Left lobe of liver (tissue), 2 donors: Measurements from ENCODE around the gene FAM240B. TPM values are rescaled to one million over a fixed set of nuclear protein-coding genes. Genes with fewer than 3 reads are reported as not detected.

ENCODE experiments used
- ATAC-seq: fragments of 200-7000 bp; cut with Tn5 transposase; one replicate; pipeline ENCODE4 v1.9.1; 2020; ENCODE audit warnings: mild to moderate bottlenecking, moderate library complexity
- DNase-seq: peaks from one replicate; pipeline ENCODE4 v3.0.0-alpha.2; 2020; ENCODE audit warnings: low spot score
- total RNA-seq: library from RNA; stranded (reverse); gene quantifications from one replicate; pipeline ENCODE4 v1.2.1, GENCODE V29; 2021
- donor health status: DM: no; HTN: no; CAD: no; lungs with moderate emphysema.
- donor health status: DM: no; HTN: yes; CAD: no.

Gene FAM240B
- not detected for total RNA-seq

DNA sequence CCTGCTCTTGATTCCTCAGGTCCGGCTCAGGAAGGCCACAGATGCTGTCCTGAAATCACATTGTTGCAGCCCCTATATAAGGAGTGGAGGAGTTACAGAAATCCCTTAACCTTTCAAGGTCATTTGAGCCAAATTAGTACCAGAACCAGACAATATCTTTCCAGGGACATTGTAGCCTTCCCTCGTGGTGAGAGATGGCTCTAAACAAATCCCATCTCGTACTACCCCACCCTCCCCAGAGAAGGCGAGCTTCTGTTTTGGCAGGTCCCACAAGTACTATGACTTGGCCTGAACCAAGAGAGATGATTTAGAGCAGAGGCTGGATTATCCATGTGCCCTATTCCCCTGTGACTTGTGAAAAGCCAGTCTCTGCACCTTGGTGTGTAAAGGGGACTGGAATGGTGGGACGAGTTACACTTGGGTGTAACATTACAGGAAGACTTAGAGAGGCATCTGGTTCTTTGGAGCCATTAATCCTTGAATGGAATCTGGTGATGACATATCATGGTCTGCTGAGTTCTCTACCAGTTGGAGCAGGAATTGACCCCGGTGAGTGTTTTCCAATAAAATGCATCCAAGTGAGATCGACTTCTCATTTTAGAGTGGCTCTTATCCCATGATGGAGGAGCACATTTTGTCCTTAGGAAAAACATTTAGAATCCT, at the start of gene FAM240B:
FAM240B (minus strand) TSS at position 51 of the 663 bp plus-strand sequence. CDS start 16,134 bp downstream, outside the sequence.
- ATAC-seq (no peak), DNase-seq (no peak)

DNA sequence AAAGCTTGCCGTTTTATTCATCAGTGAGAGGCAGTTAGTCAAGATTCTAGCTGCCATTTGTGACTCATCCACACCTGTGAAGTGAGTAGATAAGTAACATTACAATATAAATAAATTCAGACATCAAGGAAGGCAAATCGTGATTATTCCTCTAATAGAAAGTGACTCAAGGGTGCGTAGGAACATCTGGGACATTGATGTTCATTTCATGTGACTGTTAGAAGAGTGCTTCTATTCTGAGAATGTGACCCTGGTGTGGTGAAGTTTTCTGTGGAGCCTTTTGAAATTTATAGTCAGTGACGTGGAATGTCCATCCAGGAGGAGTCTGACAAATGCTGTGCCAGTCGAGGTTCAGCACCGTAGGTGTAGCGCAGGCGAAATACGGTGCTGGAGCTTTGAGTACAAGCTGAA, 48.4 kb upstream of the FAM240B start:
- DNase-seq (no peak), ATAC-seq (no peak)

DNA sequence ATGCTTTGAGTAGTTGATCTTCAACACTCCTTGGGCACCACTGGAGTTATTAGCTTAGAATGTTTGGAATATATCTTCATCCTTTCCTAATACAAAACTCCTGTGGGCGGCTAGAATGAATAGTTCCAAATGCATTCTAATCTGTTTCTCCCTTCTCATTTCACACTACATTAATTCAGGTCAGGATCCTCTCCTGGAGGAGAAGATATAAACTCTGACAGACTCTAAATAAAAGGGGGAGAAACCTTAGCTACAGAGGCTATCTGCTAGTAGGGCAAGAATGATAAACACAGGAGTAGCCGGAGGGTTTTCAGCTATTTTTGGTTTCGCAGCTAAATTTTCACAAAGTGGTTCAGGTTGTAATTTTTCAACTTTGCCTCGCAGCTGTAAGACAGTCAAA, 45.2 kb upstream of the FAM240B start:
- no peak for DNase-seq
- no peak for ATAC-seq

DNA sequence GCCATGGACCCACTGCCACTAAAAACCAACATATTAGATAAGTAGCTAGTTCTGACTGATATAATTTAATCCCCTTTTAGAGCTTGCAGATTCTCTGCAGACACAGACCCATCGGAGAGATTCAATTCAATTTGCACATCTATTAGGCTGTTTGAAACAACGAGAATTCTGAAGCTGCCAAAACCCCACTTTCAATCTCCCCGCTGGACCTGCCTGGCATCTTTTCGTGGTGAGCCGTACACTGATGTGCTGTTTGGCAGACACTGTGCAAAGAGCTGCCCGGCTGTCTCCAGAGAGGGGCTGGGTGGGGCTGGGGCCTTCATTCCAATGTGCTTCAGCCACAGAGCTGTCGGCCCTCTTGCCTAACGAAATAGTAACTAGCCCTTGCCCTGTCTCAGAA, 42.1 kb upstream of the FAM240B start:
- ATAC-seq (no peak), DNase-seq (no peak)

DNA sequence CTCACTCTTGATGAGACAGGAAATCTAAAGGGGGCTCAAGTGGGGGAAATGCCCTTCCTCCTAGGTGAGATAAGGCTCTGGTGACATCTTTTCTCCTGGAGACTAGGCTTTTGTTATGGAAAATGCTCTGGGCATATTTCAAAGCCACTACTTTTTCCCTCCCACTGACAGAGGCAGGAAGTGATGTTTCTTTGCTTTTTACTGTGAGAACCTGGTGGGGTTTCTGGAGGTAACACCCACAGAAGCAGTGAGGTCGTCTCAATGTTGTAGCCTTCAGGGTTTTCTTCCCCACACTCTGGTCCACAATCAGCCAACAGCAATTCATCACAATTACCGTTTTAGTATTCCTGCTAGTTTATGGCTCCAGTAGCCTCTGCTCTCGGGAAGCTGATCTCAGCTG, 41.4 kb upstream of the FAM240B start:
- no peak for DNase-seq
- no peak for ATAC-seq

DNA sequence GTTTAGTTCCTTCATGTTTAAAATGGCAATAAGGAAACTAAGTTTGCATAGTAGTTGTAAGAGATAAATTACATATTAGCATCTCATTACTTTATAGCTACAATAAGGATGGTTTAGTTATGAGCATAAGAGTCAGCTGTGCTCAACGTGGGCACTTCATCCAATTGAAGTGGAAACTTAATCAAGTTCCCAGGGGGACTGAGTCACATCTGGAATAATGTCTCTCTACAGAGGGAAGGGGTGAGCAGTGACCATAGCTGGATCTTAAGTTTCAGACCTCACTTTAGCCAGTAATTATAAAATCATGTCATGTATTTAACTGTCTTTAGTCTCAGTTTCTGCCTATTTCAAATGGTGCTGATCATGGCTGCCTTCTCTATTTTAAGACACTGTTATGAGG, 36.8 kb upstream of the FAM240B start:
- DNase-seq (no peak), ATAC-seq (no peak)

DNA sequence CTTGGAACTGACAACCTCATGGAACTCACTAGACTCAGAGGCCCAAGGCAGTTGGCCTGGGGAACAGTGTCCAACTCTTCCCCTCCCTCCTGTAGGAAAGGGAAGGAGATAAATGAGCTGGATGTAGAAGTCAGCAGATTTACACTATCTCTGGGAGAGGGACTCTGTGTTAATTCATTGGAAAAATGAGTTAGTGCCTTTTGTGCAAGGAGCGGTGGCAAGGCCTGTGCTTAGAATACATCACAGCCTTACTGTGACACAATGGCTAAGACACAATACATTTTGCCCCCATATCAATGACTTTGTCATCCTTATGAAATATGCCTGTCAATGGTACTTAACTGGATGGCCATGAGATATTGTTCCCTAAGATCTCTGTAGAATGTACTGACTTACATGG, 28.0 kb upstream of the FAM240B start:
- no peak for DNase-seq
- no peak for ATAC-seq

DNA sequence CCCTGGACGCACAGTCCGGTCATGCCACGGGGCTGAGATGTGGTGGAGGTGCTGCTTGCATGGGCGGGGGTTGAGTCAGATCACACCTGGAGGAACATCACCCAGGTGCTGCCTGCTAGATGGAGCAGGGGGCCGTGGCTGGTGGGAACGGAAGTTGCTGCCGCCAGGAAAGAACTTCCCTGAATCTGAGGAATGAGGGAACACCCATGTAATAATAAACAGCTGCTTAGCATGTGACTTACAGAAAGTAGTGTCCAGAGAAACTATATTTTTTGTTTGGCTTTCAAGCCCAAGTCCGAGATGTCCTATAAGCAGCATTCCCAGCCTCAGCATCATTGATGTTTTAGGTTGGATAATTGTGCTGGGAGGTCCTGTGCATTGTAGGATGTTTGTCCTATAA, 27.1 kb upstream of the FAM240B start:
- DNase-seq (no peak), ATAC-seq (no peak)

DNA sequence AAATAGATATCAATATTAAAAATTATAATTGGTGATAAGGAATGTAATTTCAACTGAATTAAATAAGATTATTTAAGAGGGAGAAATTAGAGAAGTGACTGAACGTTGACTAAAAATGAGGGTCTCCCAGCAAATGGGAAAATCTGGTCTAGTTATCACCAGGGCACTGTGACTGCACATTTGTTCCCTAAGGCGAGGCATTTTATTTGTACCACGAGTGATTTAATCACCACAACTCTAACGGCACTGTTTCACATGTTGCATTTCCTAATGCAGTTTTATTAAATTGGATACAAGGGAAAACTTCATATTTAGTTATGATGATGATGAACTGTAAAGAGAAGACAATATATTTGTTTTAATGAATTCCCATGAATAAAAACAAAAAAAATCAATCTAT, 26.4 kb upstream of the FAM240B start:
- DNase-seq (no peak), ATAC-seq (no peak)

DNA sequence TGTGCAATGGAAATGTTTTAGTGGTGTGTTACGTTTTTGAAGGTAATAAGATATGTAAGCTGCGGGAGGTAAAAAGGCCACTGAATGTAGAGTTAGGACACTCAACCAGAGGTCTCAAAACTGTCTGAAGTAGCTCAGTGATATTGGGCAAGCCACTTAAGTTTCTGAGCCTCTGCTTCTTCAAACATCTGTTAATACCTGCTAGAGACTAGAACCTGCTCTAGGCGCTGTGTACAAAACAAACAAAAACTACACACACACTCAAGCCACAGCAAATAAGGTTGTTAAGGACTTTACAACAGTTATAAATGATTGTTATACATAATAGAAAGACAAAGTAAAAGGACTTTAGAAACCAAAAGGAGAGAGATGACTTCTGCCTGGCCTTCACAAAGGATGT, 24.6 kb upstream of the FAM240B start:
- ATAC-seq: no peak

DNA sequence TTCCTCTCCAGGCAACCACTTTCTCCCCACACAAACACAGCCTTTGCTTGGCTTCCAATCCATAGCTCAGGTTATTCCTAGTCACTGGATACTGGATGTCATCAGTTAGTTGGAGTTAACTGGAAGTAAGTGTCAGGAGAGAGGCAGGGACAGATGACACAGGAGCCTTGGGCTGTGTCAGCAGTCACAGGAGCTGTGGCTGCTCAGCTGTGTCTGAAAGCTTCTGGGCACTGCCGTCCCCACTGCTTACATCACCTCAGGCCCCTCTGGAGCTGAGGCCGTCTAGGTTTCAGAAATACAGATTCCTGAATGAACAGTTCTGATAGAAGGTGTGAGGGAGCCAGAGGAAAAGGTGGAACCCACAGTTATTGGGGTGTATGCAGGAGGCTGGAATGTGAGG, 17.3 kb upstream of the FAM240B start:
- ATAC-seq: no peak
- DNase-seq: no peak

More for the DNA sequence above, 24.6 kb upstream of the FAM240B start:
- DNase-seq: no peak

DNA sequence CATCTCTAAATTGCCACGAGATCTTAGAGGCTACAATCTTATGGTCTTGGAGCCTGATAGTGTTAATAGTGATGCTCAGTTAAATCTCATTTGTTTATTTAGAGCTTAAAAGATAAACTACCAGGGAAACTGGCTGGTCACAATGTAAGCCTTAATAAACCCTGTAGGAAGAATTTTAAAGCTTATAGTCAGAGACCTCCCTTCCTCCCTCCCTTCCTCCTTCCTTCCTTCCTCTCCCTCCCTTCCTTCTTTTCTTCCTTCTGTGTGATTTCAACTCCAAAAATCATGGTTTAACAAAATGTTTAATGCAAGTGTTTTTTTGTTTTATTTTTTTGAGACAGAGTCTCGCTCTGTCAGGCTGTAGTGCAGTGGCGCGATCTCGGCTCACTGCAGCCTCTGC, 14.9 kb upstream of the FAM240B start:
- DNase-seq: no peak
- no peak for ATAC-seq

DNA sequence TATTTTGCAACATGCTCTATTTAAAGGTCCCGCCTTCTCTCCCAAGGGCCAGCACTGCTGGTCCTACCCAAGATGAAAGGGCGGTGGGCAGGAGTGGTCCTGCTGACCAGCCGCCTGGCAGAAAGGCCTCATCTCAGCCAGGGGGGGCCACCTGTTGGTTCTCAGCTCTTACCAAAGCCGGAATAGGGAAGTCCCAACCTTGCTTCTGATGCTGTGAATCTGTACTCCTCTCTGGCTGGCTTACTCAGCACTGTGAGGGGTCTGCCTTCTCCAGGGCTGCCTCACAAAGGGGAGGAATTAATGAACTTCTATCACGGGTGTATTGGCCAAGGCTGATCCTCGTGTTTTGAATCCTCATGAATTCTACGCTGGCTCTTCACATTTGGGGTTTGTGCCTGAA, 13.6 kb upstream of the FAM240B start:
- no peak for DNase-seq
- ATAC-seq: no peak

DNA sequence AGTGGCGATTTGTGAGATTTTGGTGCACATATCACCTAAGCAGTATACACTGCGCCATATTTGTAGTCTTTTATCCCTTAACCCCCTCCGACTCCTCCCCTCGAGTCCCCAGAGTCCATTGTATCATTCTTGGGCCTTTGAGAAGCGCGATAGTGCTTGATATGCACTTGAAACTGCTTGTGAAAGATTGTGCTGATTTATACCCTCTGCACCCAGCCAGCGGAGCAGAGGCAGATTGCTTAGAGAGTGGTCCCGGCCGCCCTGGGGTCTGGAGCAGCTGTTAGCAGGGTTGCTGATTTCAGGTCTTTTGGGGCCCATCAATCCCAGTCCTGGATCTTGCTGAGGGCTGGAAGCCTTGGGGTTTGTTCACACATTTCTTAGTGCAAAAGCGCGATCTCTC, 13.0 kb upstream of the FAM240B start:
- ATAC-seq (no peak), DNase-seq (no peak)

DNA sequence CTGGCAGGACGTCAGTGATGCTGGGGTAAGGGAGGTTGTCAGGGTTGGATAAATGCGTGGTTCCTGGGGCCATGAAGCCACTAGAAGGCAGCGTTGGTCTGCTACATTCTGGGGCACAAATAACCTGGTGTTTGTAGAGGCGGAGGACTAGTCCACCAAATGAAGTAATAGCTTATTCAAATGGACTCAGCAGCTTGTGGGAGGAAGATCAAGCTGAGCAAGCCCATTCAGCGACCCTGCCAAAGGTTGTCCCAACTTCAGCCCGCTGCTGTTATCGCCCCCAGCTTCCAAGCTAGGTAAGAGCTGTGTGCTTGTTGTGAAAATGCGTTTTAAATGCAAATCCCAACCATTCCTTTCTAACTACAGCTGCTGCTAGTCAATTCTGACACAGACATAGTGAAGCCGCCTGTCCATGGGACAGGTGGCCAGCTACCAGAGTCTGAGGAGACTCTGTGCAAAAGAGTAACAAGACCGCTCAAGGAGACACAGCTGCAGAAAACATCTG, 7.6 kb upstream of the FAM240B start:
- ATAC-seq: peak; percentile 76
- DNase-seq: no peak

DNA sequence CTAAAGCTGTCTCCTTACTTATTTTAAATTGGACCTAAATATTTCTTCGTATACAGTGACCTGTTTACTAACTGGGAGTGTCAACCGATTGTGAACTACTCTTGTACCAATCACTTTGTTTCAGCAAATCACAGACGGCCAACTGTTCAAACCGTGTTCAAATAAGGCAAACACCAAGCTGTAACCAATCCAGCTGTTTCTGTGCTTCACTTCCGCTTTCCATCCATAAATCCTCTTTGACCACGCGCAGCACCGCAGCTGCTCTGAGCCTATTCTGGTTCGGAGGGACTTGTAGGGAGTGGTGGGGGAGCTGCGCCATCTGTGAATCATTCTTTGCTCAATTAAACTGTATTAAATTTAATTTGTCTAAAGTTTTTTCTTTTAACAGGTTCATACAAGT, 4.8 kb upstream of the FAM240B start:
- ATAC-seq (no peak), DNase-seq (no peak)

DNA sequence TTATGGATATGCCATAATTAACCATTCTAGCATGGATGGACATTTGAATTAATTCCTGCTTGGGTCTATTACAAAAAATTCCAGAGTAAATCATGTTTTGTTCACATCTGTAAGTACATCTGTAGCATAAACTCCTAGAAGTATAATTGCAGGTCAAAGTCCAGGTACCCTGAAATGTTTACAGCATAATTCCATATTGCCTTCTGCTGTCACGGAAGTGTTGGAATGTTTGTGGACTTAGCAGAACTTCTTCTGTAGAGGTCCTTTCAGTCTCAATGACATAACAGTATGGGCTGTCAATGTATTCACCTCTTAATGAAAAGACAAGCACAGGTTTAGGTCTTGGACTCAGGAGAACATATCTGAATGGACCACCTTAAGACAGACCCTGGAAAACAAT, 1.8 kb downstream of the FAM240B start:
- ATAC-seq (no peak), DNase-seq (no peak)

DNA sequence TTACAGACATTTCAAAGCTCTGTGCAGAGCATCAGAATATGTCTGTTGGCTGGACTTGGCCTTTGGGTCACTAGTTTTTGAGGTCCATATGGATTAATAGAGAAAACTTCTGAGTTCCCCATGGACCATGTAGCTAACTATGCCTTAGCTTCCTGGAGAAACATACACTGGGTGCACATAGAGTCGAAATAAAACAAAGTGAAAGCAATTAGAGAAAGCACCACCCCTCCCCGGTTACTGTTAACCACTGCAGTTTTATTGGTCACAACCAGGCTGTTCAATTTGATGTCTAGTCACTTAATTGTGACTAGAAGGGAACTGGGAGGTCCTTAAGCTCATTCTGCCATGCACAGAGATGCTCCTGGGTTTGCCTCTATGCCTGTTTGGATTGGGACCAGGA, 4.2 kb downstream of the FAM240B start:
- no peak for DNase-seq
- ATAC-seq: no peak

DNA sequence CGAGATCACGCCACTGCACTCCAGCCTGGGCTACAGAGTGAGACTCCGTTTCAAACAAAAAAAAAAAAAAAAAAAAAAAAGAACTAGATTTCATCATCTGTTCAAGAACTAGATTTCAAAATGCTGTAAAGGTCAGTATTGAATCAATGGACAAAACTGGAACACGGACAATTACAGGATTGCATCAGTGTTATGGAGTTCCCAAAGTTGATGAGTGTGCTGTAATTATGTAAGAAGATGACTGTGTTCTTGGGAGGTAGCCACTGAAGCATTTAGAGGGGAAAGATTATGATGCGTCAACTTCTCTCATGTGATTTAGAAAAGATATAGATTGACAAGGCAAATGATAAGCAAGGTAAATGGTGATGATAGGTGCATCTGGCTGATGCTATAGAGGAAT, 6.5 kb downstream of the FAM240B start:
- ATAC-seq (peak; percentile 88), DNase-seq (no peak)

DNA sequence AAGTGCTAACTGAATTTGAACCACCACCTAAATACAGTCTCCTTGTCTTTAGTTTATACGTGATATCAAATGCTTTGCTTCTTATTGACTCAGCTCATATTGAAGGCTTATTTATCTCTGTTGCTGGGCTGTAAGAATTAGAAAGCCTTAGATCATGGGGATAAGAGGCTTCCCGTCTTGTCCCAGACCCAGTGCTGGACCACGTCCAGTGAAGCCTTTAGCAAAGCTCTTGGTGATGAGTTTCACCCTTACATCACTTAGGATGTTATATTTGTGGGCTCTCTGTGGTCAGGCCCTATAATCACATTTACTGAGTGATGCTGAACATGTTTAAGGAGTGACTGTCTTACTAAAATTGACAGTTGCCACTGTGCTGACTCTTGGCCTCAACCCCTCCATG, 11.2 kb downstream of the FAM240B start:
- ATAC-seq: no peak
- DNase-seq: no peak

DNA sequence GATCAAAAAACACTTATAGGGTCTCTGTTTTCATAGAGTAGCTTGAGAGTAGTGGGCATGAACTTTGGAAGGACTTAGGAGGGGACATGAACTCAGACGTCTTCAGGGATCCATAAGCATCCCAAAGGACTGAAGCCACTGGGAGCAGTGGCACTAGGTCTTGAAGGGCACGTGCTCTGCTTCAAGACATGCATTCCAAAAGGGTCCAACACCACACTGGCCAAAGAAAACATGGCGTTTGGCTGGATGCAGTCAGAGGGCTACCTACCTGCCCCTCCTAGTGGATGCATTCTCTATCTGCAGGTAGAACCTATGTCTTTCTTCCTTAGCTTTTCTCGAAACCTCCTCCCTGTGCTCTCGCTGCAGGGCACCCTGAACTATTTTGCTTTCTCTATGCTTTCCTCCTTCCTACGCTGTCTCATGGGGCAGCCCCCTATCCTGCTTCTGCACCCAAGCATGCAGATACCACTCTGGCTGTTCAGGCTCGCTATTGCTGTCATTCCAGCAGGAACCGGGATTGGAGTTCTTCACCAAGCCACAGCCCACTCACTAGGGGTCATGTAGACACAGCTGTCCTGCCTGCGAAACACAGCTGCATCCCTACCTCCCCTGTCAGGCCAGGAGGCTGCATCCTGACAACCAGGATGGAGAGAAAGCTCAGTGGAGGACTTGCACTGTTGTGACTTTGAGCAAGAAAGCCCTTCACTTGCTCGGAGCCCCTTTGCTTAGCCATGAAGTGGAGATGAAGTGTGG, 11.9 kb downstream of the FAM240B start:
- no peak for DNase-seq
- no peak for ATAC-seq

DNA sequence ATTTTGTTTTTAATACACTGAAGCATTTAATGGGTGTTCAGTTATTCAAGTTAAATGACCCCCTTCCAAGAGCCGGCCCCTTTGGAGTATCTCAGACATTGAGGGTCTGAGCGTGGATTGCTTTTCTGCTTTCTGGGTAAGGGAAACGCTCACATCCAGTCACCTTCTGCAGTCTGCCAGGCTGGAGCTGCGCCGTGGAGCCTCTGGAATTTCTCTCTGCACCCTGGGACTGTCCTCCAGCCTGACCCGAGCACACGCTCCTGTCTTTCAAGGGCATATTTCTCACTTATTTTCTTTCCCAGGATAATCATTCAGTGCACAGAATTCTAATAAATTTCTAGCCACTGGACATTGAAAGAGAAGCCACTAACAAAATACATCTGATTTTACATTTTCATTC, 13.4 kb downstream of the FAM240B start:
- no peak for ATAC-seq
- DNase-seq: no peak

DNA sequence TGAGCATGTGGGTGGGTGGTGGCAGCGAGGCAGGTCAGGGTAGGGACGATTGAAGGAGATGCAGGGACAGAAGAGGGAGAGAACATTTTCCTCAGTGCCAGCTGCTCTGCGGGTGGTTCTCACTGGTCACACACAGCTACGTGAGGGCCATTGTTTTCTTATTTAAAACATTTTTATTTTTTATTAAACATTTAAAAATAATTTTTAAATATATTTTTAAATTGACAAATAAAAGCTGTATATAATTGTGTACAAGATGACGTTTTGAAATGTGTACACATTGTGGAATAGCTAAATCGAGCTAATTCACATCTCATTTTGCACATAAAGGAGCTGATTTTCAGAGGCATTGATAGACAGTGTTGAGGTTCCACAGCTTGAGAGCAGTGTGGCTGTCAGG, 14.0 kb downstream of the FAM240B start:
- DNase-seq (no peak), ATAC-seq (no peak)
